Caco-2 (cell line): ENCODE results near the gene EID2B. TPM values are rescaled to one million over a fixed set of nuclear protein-coding genes. Genes with fewer than 3 reads are reported as not detected.
A peak's percentile ranks its signal among the peaks of the same experiment; 100 is the strongest.

Source experiments
- BruUV-seq: library from RNA; stranded (reverse); fragments of 400-500 nt; replicated peaks from 2 replicates; lab custom pipeline; 2021; lab: Mats Ljungman, UMichigan
- CTCF ChIA-PET: fragments of 300-600 bp; sonication (Branson Sonifier 250); formaldehyde crosslinking; loops from one replicate; lab custom pipeline; 2022; ENCODE audit warnings: antibody characterized with exemption; lab: Charles Lee
- POLR2A ChIA-PET: fragments of 300-600 bp; sonication (Branson Sonifier 250); formaldehyde crosslinking; loops from one replicate; lab custom pipeline; 2022; ENCODE audit warnings: antibody characterized with exemption; lab: Charles Lee
- DNase-seq, 2 experiments: peaks; one replicate each; pipeline versions ENCODE4 v3.0.0 to v3.0.0-alpha.2; 2020 to 2022
- H3K27me3 ChIP-seq: replicated peaks from 2 replicates; pipeline ENCODE4 v1.6.0; 2011; ENCODE audit warnings: low read length; ENCODE audit not compliant: control insufficient read depth, insufficient read depth
- H3K36me3 ChIP-seq: 2 replicates; pipeline ENCODE4 v1.5.1; 2011; ENCODE audit warnings: low read length; ENCODE audit not compliant: control insufficient read depth, insufficient read depth
- H3K4me1 ChIP-seq: fragments of 250-450 bp; sonication (Bioruptor Pico); 2 replicates; pipeline ENCODE4 v1.5.1; 2020; ENCODE audit warnings: mild to moderate bottlenecking
- H3K4me3 ChIP-seq: 2 replicates; pipeline ENCODE4 v1.5.1; 2011; ENCODE audit warnings: low read depth, mild to moderate bottlenecking, control low read depth, low read length
- H3K9me3 ChIP-seq: fragments of 250-450 bp; sonication (Bioruptor Pico); 2 replicates; pipeline ENCODE4 v1.5.1; 2020; ENCODE audit warnings: mild to moderate bottlenecking, moderate library complexity
- H3K27ac Mint-ChIP-seq: one replicate; pipeline ENCODE4 v1.8.0; 2022; ENCODE audit warnings: mixed read lengths; ENCODE audit not compliant: unreplicated experiment
- H3K27me3 Mint-ChIP-seq: one replicate; pipeline ENCODE4 v1.8.0; 2022; ENCODE audit warnings: mixed read lengths; ENCODE audit not compliant: insufficient read depth, unreplicated experiment
- H3K36me3 Mint-ChIP-seq: one replicate; pipeline ENCODE4 v1.8.0; 2022; ENCODE audit warnings: mild to moderate bottlenecking, mixed read lengths; ENCODE audit not compliant: insufficient read depth, unreplicated experiment
- H3K4me1 Mint-ChIP-seq: one replicate; pipeline ENCODE4 v1.8.0; 2022; ENCODE audit warnings: low read depth, mixed read lengths; ENCODE audit not compliant: unreplicated experiment
- H3K4me3 Mint-ChIP-seq: one replicate; pipeline ENCODE4 v1.8.0; 2022; ENCODE audit warnings: mild to moderate bottlenecking, moderate library complexity, mixed read lengths; ENCODE audit not compliant: unreplicated experiment
- H3K9me3 Mint-ChIP-seq: one replicate; pipeline ENCODE4 v1.8.0; 2022; ENCODE audit warnings: mixed read lengths; ENCODE audit not compliant: unreplicated experiment
- CTCF ChIP-seq, 2 experiments: fragments of 200-600 bp in 1 of 2; IDR thresholded peaks; 1 replicate in 1 of 2; 2 replicates in 1 of 2; pipeline versions ENCODE4 v1.5.1 to v1.8.0; 2011 to 2022; ENCODE audit warnings: antibody characterized with exemption in 1 of 2, control low read depth in 1 of 2, inconsistent platforms in 1 of 2, low read depth in 1 of 2, low read length in 1 of 2, mild to moderate bottlenecking in 1 of 2, moderate library complexity in 1 of 2; ENCODE audit not compliant: insufficient read depth in 1 of 2, severe bottlenecking in 1 of 2, unreplicated experiment in 1 of 2
- intact Hi-C: fragments of 100-400 bp; cut with micrococcal nuclease; formaldehyde crosslinking; loops from one replicate; pipeline ENCODE4 v1.10.0; 2022; ENCODE audit not compliant: unreplicated experiment
- total RNA-seq: library from RNA; stranded (reverse); gene quantifications from 2 replicates; pipeline ENCODE4 v1.2.3, GENCODE V29; 2022

The EID2B gene
- total RNA-seq, 1 experiment from 2014 or later, result 2.1 TPM

DNA sequence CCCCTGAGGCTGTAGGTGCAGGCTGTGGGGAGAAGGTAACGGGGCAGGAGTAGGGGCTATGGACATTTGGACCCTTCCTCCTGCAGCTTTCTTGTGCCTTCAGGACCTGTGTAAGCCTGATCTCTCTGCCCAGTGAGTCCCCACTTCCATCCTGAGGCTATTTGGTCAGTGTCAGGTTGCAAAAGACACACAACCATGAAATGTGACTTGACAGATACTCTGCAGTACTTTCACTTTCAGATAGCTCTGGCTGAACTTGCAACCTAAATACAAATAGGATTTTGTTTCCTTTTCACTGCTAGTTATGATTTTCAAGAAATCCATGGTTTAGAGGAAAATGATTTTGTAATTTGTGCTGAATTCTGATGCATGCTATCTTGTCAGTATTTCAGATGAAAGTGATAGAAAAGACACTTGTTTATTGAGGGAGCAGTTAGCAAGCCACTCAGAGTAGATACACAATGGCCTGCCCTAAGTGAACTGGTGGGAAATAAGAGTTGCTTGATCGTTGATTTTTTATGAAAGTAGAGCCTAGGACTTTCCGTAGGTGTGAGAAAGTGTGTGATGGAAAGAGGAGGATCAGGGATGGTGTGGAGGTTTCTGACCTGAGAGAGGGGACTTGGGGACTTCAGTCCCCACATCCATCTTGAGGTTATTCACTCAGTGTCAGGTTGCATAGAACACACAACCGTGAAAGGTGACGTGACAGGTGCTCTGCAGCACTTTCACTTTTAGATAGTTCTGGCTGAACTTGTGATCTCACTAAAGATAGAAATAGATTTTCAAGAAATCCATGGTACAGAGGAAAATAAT, 25.4 kb upstream of the EID2B start:
- Histone ChIP-seq H3K4me3 (no peak overlapping the region), H3K36me3 (no peaks in the 10 kb centered on the region), H3K9me3 (no peaks in the 10 kb centered on the region), H3K4me1 (peaks cover 5% of the 10 kb centered on the region; the same call in 1 of the 2 replicates), H3K27me3 (no peaks in the 10 kb centered on the region)
- ChIA-PET CTCF (no interaction called here), POLR2A (no interaction called here)
- Mint-ChIP-seq H3K27ac (no peak overlapping the region), H3K4me1 (peaks cover 12% of the 10 kb centered on the region), H3K9me3 (no peaks in the 10 kb centered on the region), H3K4me3 (peak overlapping the region; percentile 14), H3K27me3 (peaks cover 14% of the 10 kb centered on the region), H3K36me3 (no peaks in the 10 kb centered on the region)
- no TSS peak for BruUV-seq
- TF ChIP-seq CTCF (IDR thresholded peaks at IDR 0.05; ENCODE audit: insufficient read depth in 1 of 2, low read depth in 1 of 2, low read length in 1 of 2, severe bottlenecking in 1 of 2, unreplicated experiment in 1 of 2), result no peak
- peak; percentile 41 to 50 for DNase-seq
- intact Hi-C loops, result no loop called here

DNA sequence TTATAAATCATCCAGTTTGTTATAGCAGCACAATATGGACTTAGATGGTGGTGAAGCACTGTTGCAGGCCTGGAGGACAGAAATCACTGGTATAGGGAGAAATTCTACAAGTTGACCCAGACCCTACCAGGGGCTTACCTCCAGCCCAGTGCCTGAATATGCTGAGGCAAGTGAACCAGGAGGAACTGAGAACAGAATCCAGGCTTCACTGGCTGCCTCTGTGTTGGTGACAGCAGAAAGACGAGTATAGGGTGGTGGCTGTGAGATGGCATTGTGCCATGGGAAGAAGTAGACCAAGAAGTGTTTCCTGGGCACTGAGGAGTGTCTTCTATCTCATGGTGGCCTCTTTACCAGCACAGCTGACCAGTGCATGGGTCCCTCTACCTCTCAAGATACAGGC, 23.2 kb upstream of the EID2B start:
- no peak overlapping the region for H3K4me3 ChIP-seq
- Mint-ChIP-seq H3K4me1 (peaks cover 12% of the 10 kb centered on the region), H3K36me3 (no peaks in the 10 kb centered on the region), H3K27me3 (peaks cover 20% of the 10 kb centered on the region), H3K27ac (no peak overlapping the region), H3K9me3 (no peaks in the 10 kb centered on the region), H3K4me3 (no peak overlapping the region)
- no peaks in the 10 kb centered on the region for H3K9me3 ChIP-seq
- no peak for DNase-seq
- H3K27me3 ChIP-seq, result no peaks in the 10 kb centered on the region
- no peak for TF ChIP-seq CTCF (IDR thresholded peaks at IDR 0.05; ENCODE audit: insufficient read depth in 1 of 2, low read depth in 1 of 2, low read length in 1 of 2, severe bottlenecking in 1 of 2, unreplicated experiment in 1 of 2)
- no TSS peak for BruUV-seq
- intact Hi-C loops, result no loop called here
- peaks cover 5% of the 10 kb centered on the region; the same call in 1 of the 2 replicates for H3K4me1 ChIP-seq
- ChIA-PET CTCF (no interaction called here), POLR2A (no interaction called here)
- no peaks in the 10 kb centered on the region for H3K36me3 ChIP-seq

DNA sequence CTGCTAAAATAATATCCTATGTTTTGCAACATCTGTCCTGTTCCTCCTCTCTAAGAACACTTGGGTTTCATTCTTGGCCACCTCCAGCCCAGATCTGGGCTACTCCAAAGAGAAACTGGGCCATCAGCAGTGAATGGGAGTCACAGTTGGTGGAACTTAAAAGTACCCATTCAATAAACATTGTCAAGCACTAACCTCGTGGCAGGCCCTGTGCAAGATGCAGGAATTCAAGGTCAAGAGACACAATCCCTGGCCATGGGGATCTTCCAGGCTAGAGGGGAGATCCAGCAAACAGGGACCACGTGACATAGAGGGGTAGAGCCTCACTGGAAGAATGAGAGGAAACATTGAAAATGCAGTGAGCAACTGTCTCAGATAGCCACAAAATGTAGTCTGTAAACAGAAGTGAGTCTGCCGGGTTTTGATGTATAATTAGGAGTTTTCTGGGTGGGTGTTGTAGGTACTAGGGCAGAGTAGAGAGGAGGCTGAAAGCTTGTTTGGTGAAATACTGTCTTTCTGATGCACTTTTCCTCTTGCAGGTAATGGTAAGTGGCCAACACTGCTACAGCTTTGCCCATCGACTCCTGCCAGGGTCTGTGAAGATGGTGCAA, 22.2 kb upstream of the EID2B start:
- Mint-ChIP-seq H3K9me3 (no peaks in the 10 kb centered on the region), H3K4me1 (peaks cover 12% of the 10 kb centered on the region), H3K36me3 (no peaks in the 10 kb centered on the region), H3K27ac (no peak overlapping the region), H3K4me3 (no peak overlapping the region), H3K27me3 (peaks cover 15% of the 10 kb centered on the region)
- CTCF ChIA-PET, result no interaction called here
- peaks cover 5% of the 10 kb centered on the region; the same call in 1 of the 2 replicates for H3K4me1 ChIP-seq
- BruUV-seq, result no TSS peak
- POLR2A ChIA-PET, result no interaction called here
- intact Hi-C loops, result no loop called here
- H3K36me3 ChIP-seq, result no peaks in the 10 kb centered on the region
- no peak overlapping the region for H3K4me3 ChIP-seq
- no peak for TF ChIP-seq CTCF (IDR thresholded peaks at IDR 0.05; ENCODE audit: insufficient read depth in 1 of 2, low read depth in 1 of 2, low read length in 1 of 2, severe bottlenecking in 1 of 2, unreplicated experiment in 1 of 2)
- H3K27me3 ChIP-seq, result no peaks in the 10 kb centered on the region
- H3K9me3 ChIP-seq, result no peaks in the 10 kb centered on the region
- no peak for DNase-seq
